GM12878 (cell line): ENCODE data around the gene GRM6. TPM values are rescaled to one million over a fixed set of nuclear protein-coding genes. Genes with fewer than 3 reads are reported as not detected.

ENCODE experiments used
- ATAC-seq: fragments of 200-7000 bp; cut with Tn5 transposase; 3 replicates; pipeline ENCODE4 v1.9.1; 2020; ENCODE audit warnings: mild to moderate bottlenecking, moderate library complexity
- BruUV-seq: library from RNA; stranded (reverse); fragments of 400-500 nt; replicated peaks from 2 replicates; lab custom pipeline; 2021; lab: Mats Ljungman, UMichigan
- CTCF ChIA-PET: fragments of 300-600 bp; sonication (Branson Sonifier 250); formaldehyde crosslinking; extraction: SDS; loops from one replicate; lab custom pipeline; 2021; ENCODE audit warnings: inconsistent platforms; lab: Yijun Ruan, JAX
- POLR2A ChIA-PET: fragments of 350-600 bp; formaldehyde crosslinking; extraction: SDS; loops from one replicate; lab custom pipeline; 2021; ENCODE audit warnings: inconsistent platforms; lab: Charles Lee
- RAD21 ChIA-PET: fragments of 300-600 bp; sonication (Branson Sonifier 250); formaldehyde crosslinking; loops from one replicate; lab custom pipeline; 2023; ENCODE audit warnings: antibody characterized with exemption; ENCODE audit not compliant: unreplicated experiment; lab: Charles Lee
- SMC1A ChIA-PET: fragments of 300-600 bp; sonication (Branson Sonifier 250); formaldehyde crosslinking; loops from one replicate; lab custom pipeline; 2023; ENCODE audit not compliant: unreplicated experiment, uncharacterized antibody; lab: Charles Lee
- DNase-seq: peaks from one replicate; pipeline ENCODE4 v3.0.0-alpha.2; 2011; ENCODE audit warnings: low read depth, low spot score
- FAIRE-seq: peaks from 3 replicates; lab custom pipeline; 2011; peaks lifted over from hg19 to GRCh38; lab: Jason Lieb, UNC
- H2AFZ ChIP-seq: 2 replicates; pipeline ENCODE4 v1.6.0; 2011; ENCODE audit warnings: low read depth, low read length, control low read depth; ENCODE audit not compliant: control insufficient read depth
- H3K27ac ChIP-seq: 2 replicates; pipeline ENCODE4 v1.5.1; 2011; ENCODE audit warnings: control low read depth; ENCODE audit not compliant: control insufficient read depth, insufficient read depth
- H3K27me3 ChIP-seq, 2 experiments: replicated peaks in 1 of 2; 2 replicates each; pipeline versions ENCODE4 v1.6.0 to v1.6.1; 2011; ENCODE audit warnings: low read length in 1 of 2; ENCODE audit not compliant: control insufficient read depth in 2 of 2, insufficient read depth in 2 of 2
- H3K36me3 ChIP-seq, 2 experiments: 2 replicates each; pipeline ENCODE4 v1.5.1; 2011; ENCODE audit warnings: low read length in 1 of 2; ENCODE audit not compliant: control insufficient read depth in 2 of 2, insufficient read depth in 2 of 2
- H3K4me1 ChIP-seq: 2 replicates; pipeline ENCODE4 v1.6.1; 2011; ENCODE audit warnings: mild to moderate bottlenecking, low read length, moderate library complexity, mixed read lengths; ENCODE audit not compliant: control insufficient read depth, insufficient read depth
- H3K4me2 ChIP-seq: 2 replicates; pipeline ENCODE4 v1.6.0; 2011; ENCODE audit warnings: control low read depth; ENCODE audit not compliant: control insufficient read depth, insufficient read depth
- H3K4me3 ChIP-seq: fragments of 200-600 bp; sonication (generic); 2 replicates; pipeline ENCODE4 v1.5.1; 2016
- H3K79me2 ChIP-seq: 2 replicates; pipeline ENCODE4 v1.6.0; 2011; ENCODE audit warnings: low read length; ENCODE audit not compliant: control insufficient read depth, insufficient read depth
- H3K9ac ChIP-seq: 2 replicates; pipeline ENCODE4 v1.8.0; 2011; ENCODE audit warnings: low read length, control low read depth, mixed read lengths; ENCODE audit not compliant: control insufficient read depth, insufficient read depth
- H3K9me3 ChIP-seq: replicated peaks from 3 replicates; pipeline ENCODE4 v1.5.1; 2011; ENCODE audit warnings: mild to moderate bottlenecking, low read length; ENCODE audit not compliant: control insufficient read depth, insufficient read depth
- H4K20me1 ChIP-seq: 2 replicates; pipeline ENCODE4 v1.6.0; 2011; ENCODE audit not compliant: control insufficient read depth, insufficient read depth
- BCL11A ChIP-seq: IDR thresholded peaks from 2 replicates; pipeline ENCODE4 v1.6.1; 2011; ENCODE audit warnings: low read depth, low read length
- CTCF ChIP-seq, 3 experiments: IDR thresholded peaks in 2 of 3; conservative IDR thresholded peaks in 1 of 3; 2 replicates each; pipeline ENCODE4 v1.5.1; 2011; ENCODE audit warnings: low read depth in 3 of 3, low read length in 3 of 3, mild to moderate bottlenecking in 3 of 3, control low read depth in 2 of 3, moderate library complexity in 2 of 3, inconsistent platforms in 1 of 3, mixed read lengths in 1 of 3; ENCODE audit not compliant: control insufficient read depth in 2 of 3, insufficient read depth in 1 of 3; ENCODE audit errors: extremely low read depth in 1 of 3
- EED ChIP-seq: sonication (generic); IDR thresholded peaks from 2 replicates; pipeline ENCODE4 v1.6.1; 2016; ENCODE audit warnings: antibody characterized with exemption, low read depth
- JUNB ChIP-seq: IDR thresholded peaks from 2 replicates; pipeline ENCODE4 v1.6.1; 2016; ENCODE audit warnings: antibody characterized with exemption, mild to moderate bottlenecking
- JUND ChIP-seq: IDR thresholded peaks from 2 replicates; pipeline ENCODE4 v1.6.1; 2012; ENCODE audit warnings: low read depth, mild to moderate bottlenecking, low read length, improper control_type of control experiment, moderate library complexity
- NFYB ChIP-seq: IDR thresholded peaks from 2 replicates; pipeline ENCODE4 v1.6.1; 2011; ENCODE audit warnings: low read depth, mild to moderate bottlenecking, low read length, improper control_type of control experiment, moderate library complexity; ENCODE audit not compliant: insufficient read depth
- PAX8 ChIP-seq: fragments of 450-650 bp; IDR thresholded peaks from 2 replicates; pipeline ENCODE4 v1.6.1; 2017; ENCODE audit warnings: mild to moderate bottlenecking, moderate library complexity
- POLR2A ChIP-seq: IDR thresholded peaks from 2 replicates; pipeline ENCODE4 v1.6.1; 2011; ENCODE audit warnings: low read depth, mild to moderate bottlenecking, low read length
- POU2F2 ChIP-seq: IDR thresholded peaks from 3 replicates; pipeline ENCODE4 v1.6.1; 2011; ENCODE audit warnings: low read depth, mild to moderate bottlenecking, low read length, borderline replicate concordance
- RAD21 ChIP-seq: IDR thresholded peaks from 2 replicates; pipeline ENCODE4 v1.6.1; 2011; ENCODE audit warnings: mild to moderate bottlenecking, low read depth, low read length, moderate library complexity; ENCODE audit not compliant: insufficient read depth
- SMAD5 ChIP-seq: IDR thresholded peaks from 2 replicates; pipeline ENCODE4 v1.6.1; 2016; ENCODE audit warnings: antibody characterized with exemption, low read depth
- SPI1 ChIP-seq: IDR thresholded peaks from 2 replicates; pipeline ENCODE4 v1.6.1; 2011; ENCODE audit warnings: low read depth, mild to moderate bottlenecking, low read length, moderate library complexity, borderline replicate concordance; ENCODE audit not compliant: insufficient read depth
- YBX1 ChIP-seq: fragments of 450-650 bp; IDR thresholded peaks from 2 replicates; pipeline ENCODE4 v1.6.1; 2016; ENCODE audit warnings: antibody characterized with exemption
- whole genome bisulfite sequencing: methylation state at CpG from one replicate; pipeline ENCODE4 v1.1.6; 2016; ENCODE audit warnings: low lambda C conversion rate; ENCODE audit not compliant: insufficient replicate concordance, insufficient coverage; ENCODE audit errors: missing lambda C conversion rate; 5-methylcytosine and 5-hydroxymethylcytosine counted together
- in situ Hi-C: fragments of 300-500 bp; cut with MboI; formaldehyde crosslinking; loops from 9 replicates; pipeline ENCODE4 v1.14.3; 2018; ENCODE audit warnings: mixed read lengths
- intact Hi-C: fragments of 100-400 bp; cut with micrococcal nuclease; formaldehyde crosslinking; loops from one replicate; pipeline ENCODE4 v1.14.2; 2022; ENCODE audit not compliant: unreplicated experiment
- polyA plus RNA-seq, 11 experiments: library from polyadenylated mRNA; depleted of rRNA in 4 of 11; unstranded in 6 of 11; stranded (reverse) in 5 of 11; fragments of >200 nt; fragmentation: Nextera tagmentation in 4 of 11; fragmentation: Illumina TruSeq in 1 of 11; extraction: Ambion mirVana in 4 of 11; extraction: Trizol in 1 of 11; gene quantifications; 1 replicate in 1 of 11; 2 replicates in 10 of 11; pipeline versions ENCODE4 v1.2.1 to v1.2.3, GENCODE V29; 2011 to 2016; ENCODE audit warnings: inconsistent platforms in 2 of 11, missing spikeins in 2 of 11, low read depth in 1 of 11
- total RNA-seq, 4 experiments: library from RNA; depleted of rRNA in 3 of 4; stranded (reverse); fragments of >200 nt in 3 of 4; fragmentation: Illumina TruSeq in 1 of 4; extraction: Trizol in 1 of 4; gene quantifications; 2 replicates each; pipeline versions ENCODE4 v1.2.1 to v1.2.3, GENCODE V29; 2013 to 2021
- TF ChIP-seq, protein P1 (sequence below): fragments of 450-650 bp; IDR thresholded peaks from 2 replicates; pipeline ENCODE4 v1.6.1; 2016; ENCODE audit warnings: mild to moderate bottlenecking
- TF ChIP-seq, protein P2 (sequence below): IDR thresholded peaks from 2 replicates; pipeline ENCODE4 v1.6.1; 2011; ENCODE audit warnings: borderline replicate concordance, low read depth, mild to moderate bottlenecking, moderate library complexity, low read length; ENCODE audit not compliant: insufficient read depth, poor library complexity, severe bottlenecking
- TF ChIP-seq, protein P3 (sequence below): IDR thresholded peaks from 2 replicates; pipeline ENCODE4 v1.6.1; 2012; ENCODE audit warnings: improper control_type of control experiment, low read depth, low read length; ENCODE audit not compliant: insufficient replicate concordance

The GRM6 gene
- total and polyA plus RNA-seq, 10 of the 15 experiments (the other 5 are each of a cell fraction or from before 2014, with no cell fraction given), result not detected

- Histone ChIP-seq H2AFZ (no peak overlapping the region), H3K27ac (no peak overlapping the region), H3K9ac (no peak overlapping the region), H4K20me1 (no peaks in the 10 kb centered on the region), H3K4me3 (no peak overlapping the region), H3K9me3 (no peaks in the 10 kb centered on the region; the same call in 2 of the 3 replicates), H3K36me3 (no peaks in the 10 kb centered on the region), H3K4me1 (no peaks in the 10 kb centered on the region), H3K4me2 (no peak overlapping the region), H3K79me2 (no peaks in the 10 kb centered on the region), H3K27me3 (no peaks in the 10 kb centered on the region)
- no peak for ATAC-seq
- no peak for DNase-seq
- WGBS, result 17% methylated on average over 10 of the region's 10 CpGs
- in situ Hi-C loops (no loop called here), intact Hi-C loops (no loop called here)
- no TSS peak for BruUV-seq
- ChIA-PET RAD21 (no interaction called here), CTCF (no interaction called here), SMC1A (no interaction called here), POLR2A (no interaction called here)
- TF ChIP-seq POU2F2, result no peak
- TF ChIP-seq, protein P1, sequence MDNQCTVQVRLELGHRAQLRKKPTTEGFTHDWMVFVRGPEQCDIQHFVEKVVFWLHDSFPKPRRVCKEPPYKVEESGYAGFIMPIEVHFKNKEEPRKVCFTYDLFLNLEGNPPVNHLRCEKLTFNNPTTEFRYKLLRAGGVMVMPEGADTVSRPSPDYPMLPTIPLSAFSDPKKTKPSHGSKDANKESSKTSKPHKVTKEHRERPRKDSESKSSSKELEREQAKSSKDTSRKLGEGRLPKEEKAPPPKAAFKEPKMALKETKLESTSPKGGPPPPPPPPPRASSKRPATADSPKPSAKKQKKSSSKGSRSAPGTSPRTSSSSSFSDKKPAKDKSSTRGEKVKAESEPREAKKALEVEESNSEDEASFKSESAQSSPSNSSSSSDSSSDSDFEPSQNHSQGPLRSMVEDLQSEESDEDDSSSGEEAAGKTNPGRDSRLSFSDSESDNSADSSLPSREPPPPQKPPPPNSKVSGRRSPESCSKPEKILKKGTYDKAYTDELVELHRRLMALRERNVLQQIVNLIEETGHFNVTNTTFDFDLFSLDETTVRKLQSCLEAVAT, result no peak
- TF ChIP-seq EED, result no peak
- no peak for TF ChIP-seq JUND
- no peak for TF ChIP-seq CTCF (IDR thresholded peaks at IDR 0.05 in 2 of 3, conservative IDR thresholded peaks at IDR 0.05 in 1 of 3; ENCODE audit: control insufficient read depth in 2 of 3, extremely low read depth in 1 of 3, insufficient read depth in 1 of 3, low read depth in 3 of 3, low read length in 3 of 3)
- TF ChIP-seq PAX8, result no peak
- TF ChIP-seq POLR2A, result no peak
- TF ChIP-seq YBX1, result no peak
- TF ChIP-seq SMAD5, result no peak
- no peak for TF ChIP-seq SPI1
- TF ChIP-seq, protein P2, sequence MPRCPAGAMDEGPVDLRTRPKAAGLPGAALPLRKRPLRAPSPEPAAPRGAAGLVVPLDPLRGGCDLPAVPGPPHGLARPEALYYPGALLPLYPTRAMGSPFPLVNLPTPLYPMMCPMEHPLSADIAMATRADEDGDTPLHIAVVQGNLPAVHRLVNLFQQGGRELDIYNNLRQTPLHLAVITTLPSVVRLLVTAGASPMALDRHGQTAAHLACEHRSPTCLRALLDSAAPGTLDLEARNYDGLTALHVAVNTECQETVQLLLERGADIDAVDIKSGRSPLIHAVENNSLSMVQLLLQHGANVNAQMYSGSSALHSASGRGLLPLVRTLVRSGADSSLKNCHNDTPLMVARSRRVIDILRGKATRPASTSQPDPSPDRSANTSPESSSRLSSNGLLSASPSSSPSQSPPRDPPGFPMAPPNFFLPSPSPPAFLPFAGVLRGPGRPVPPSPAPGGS, result no peak
- TF ChIP-seq NFYB, result no peak
- no peak for TF ChIP-seq BCL11A
- TF ChIP-seq, protein P3, sequence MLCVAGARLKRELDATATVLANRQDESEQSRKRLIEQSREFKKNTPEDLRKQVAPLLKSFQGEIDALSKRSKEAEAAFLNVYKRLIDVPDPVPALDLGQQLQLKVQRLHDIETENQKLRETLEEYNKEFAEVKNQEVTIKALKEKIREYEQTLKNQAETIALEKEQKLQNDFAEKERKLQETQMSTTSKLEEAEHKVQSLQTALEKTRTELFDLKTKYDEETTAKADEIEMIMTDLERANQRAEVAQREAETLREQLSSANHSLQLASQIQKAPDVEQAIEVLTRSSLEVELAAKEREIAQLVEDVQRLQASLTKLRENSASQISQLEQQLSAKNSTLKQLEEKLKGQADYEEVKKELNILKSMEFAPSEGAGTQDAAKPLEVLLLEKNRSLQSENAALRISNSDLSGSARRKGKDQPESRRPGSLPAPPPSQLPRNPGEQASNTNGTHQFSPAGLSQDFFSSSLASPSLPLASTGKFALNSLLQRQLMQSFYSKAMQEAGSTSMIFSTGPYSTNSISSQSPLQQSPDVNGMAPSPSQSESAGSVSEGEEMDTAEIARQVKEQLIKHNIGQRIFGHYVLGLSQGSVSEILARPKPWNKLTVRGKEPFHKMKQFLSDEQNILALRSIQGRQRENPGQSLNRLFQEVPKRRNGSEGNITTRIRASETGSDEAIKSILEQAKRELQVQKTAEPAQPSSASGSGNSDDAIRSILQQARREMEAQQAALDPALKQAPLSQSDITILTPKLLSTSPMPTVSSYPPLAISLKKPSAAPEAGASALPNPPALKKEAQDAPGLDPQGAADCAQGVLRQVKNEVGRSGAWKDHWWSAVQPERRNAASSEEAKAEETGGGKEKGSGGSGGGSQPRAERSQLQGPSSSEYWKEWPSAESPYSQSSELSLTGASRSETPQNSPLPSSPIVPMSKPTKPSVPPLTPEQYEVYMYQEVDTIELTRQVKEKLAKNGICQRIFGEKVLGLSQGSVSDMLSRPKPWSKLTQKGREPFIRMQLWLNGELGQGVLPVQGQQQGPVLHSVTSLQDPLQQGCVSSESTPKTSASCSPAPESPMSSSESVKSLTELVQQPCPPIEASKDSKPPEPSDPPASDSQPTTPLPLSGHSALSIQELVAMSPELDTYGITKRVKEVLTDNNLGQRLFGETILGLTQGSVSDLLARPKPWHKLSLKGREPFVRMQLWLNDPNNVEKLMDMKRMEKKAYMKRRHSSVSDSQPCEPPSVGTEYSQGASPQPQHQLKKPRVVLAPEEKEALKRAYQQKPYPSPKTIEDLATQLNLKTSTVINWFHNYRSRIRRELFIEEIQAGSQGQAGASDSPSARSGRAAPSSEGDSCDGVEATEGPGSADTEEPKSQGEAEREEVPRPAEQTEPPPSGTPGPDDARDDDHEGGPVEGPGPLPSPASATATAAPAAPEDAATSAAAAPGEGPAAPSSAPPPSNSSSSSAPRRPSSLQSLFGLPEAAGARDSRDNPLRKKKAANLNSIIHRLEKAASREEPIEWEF, result no peak
- no peak for TF ChIP-seq RAD21
- no peak for TF ChIP-seq JUNB
- no peak for FAIRE-seq
Measured at GRCh38 chr5:178983728-178984127, 11.4 kb downstream of the GRM6 start.
